ENCODE measurements around the gene CACHD1.

GRCh38 chr1:64538389-64538788 lies 68.5 kb downstream of the CACHD1 start:
- TF ChIP-seq RBBP5 (IDR thresholded peaks at IDR 0.05; ENCODE audit: borderline replicate concordance, low read depth, low read length) (no peak), SIRT6 (IDR thresholded peaks at IDR 0.05; ENCODE audit: low read length) (no peak), ATF3 (IDR thresholded peaks at IDR 0.05; ENCODE audit: insufficient read depth, low read depth, low read length) (no peak), EGR1 (IDR thresholded peaks at IDR 0.05; ENCODE audit: borderline replicate concordance, low read depth, low read length) (no peak), MAFK (IDR thresholded peaks at IDR 0.05; ENCODE audit: low read depth, low read length) (no peak), CREB1 (IDR thresholded peaks at IDR 0.05) (no peak), FOSL1 (IDR thresholded peaks at IDR 0.05; ENCODE audit: insufficient read depth, low read depth, low read length) (no peak), ZNF274 (IDR thresholded peaks at IDR 0.05; ENCODE audit: borderline replicate concordance, extremely low read depth, low read length) (no peak), CTCF (IDR thresholded peaks at IDR 0.05; ENCODE audit: control extremely low read depth in 1 of 3, insufficient read depth in 1 of 3, low read depth in 1 of 3, low read length in 3 of 3) (no peak), CBX5 (IDR thresholded peaks at IDR 0.05; ENCODE audit: low read depth, low read length) (no peak), POLR2A (IDR thresholded peaks at IDR 0.05; ENCODE audit: control extremely low read depth in 1 of 2, low read depth in 2 of 2, low read length in 2 of 2) (no peak)

All from H1 (cell line).